Omental fat pad (tissue), 4 donors: ENCODE results near the gene SH3PXD2A. TPM values are rescaled to one million over a fixed set of nuclear protein-coding genes. Genes with fewer than 3 reads are reported as not detected.

Source experiments
- ATAC-seq: fragments of 150-250 bp; one replicate; pipeline ENCODE4 v1.9.1; 2016; ENCODE audit warnings: mild to moderate bottlenecking, moderate library complexity; ENCODE audit not compliant: low FRiP score
- DNase-seq: peaks from one replicate; pipeline ENCODE4 v3.0.0-alpha.2; 2019; ENCODE audit warnings: low spot score
- total RNA-seq, 4 donors: library from RNA; depleted of rRNA; stranded (reverse); fragments of >200 nt; gene quantifications; one replicate each; pipeline ENCODE4 v1.1.0, GENCODE V29; 2016
- TF ChIP-seq, protein P1 (sequence below), 3 donors: fragments of 450-650 bp; IDR thresholded peaks; one replicate each; pipeline ENCODE4 v1.5.1; 2016 to 2017; ENCODE audit warnings: antibody characterized with exemption in 3 of 3, mild to moderate bottlenecking in 3 of 3, moderate library complexity in 2 of 3

The SH3PXD2A gene
- total RNA-seq, 4 donors from 2014 or later, result 21.0 to 36.3 (median 22.5) TPM

DNA sequence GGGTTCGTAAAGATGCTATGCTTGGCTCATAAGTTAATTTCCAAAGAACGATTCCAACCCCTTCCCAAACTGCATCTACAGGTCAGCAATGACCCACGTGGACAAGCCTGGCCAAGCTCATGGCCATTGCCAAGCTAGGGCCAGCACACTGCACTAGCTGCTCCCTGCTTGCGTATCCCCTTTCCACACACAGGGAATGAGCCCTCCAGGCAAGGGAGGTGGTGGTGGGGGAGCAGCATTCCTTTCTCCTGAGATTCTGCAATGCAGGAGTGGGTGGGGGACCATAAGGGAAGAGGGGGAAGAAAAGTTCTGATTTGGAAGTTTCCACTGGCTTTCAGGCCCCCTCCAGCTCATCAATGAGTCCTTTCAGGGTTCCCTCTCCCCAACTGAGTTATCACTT, 56.0 kb downstream of the SH3PXD2A start:
- TF ChIP-seq, protein P1, sequence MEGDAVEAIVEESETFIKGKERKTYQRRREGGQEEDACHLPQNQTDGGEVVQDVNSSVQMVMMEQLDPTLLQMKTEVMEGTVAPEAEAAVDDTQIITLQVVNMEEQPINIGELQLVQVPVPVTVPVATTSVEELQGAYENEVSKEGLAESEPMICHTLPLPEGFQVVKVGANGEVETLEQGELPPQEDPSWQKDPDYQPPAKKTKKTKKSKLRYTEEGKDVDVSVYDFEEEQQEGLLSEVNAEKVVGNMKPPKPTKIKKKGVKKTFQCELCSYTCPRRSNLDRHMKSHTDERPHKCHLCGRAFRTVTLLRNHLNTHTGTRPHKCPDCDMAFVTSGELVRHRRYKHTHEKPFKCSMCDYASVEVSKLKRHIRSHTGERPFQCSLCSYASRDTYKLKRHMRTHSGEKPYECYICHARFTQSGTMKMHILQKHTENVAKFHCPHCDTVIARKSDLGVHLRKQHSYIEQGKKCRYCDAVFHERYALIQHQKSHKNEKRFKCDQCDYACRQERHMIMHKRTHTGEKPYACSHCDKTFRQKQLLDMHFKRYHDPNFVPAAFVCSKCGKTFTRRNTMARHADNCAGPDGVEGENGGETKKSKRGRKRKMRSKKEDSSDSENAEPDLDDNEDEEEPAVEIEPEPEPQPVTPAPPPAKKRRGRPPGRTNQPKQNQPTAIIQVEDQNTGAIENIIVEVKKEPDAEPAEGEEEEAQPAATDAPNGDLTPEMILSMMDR (IDR thresholded peaks at IDR 0.05), result no peak
- DNase-seq (no peak), ATAC-seq (no peak)

DNA sequence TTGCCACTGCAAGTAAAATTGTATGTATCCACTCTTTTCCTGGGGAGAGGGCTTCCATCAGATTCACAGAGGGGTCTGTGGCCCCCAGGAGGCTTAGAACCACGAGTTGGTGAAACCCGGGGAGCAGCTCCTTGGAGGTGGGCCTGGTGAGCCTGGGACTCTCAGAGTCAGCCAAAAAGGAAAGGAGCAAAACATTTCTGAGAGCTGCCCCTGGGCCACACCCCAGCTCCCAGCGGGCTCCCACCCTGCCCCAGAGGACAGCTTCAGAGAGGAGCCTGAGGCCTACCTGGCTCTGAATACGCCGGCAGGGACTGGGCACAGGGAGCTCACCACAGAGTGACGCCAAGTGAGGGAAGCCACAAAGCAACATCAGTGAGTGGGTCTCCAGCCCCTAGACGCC, 56.9 kb downstream of the SH3PXD2A start:
- DNase-seq, result no peak
- ATAC-seq, result no peak
- TF ChIP-seq, protein P1 (IDR thresholded peaks at IDR 0.05), result no peak

DNA sequence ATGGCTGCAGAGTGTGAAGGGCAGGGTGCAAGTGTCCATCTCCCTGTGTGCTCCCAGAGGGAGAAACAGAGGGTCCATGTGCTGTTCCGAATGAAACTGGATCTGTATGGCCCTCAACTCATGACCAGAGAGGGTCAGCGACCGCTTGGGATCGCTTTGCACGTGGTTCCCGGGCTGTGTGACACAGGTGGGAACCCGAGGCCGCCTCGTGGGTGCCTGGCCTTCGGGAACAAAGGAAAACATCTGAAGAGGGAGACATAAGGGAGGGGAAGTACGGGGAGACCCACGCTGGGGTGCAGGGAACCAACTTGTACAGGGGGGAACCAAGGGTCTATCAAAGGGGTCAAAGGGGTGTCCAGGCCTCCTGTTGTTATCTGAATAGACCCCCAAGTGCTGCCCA, 57.5 kb downstream of the SH3PXD2A start:
- TF ChIP-seq, protein P1 (IDR thresholded peaks at IDR 0.05), result no peak
- DNase-seq (no peak), ATAC-seq (no peak)

DNA sequence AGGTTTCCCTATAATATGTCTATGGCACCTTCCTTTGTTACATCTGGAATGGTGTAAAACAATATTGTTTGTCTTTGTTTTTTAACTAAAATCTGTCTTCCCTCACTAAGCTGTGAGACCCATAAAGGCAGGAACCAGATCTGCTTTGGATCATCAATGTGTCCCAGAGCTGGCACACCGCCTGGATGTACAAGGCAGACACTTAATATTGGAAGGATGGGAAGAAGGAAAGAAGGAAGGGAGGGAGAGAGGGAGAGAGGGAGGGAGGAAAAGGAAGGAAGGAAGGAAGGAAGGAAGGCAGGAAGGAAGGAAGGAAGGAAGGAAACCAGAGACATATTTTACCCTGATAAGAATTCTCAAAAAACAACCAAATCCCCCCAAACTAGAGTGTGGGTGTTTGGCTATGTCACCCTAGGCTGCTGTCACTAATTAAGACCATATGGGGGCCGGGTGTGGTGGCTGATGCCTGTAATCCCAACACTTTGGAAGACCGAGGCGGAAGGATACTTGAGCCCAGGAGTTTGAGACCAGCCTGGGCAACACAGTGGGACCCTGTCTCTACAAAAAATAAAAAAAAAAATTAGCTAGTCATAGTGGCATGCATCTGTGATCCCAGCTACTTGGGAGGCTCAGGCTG, 59.6 kb downstream of the SH3PXD2A start:
- TF ChIP-seq, protein P1 (IDR thresholded peaks at IDR 0.05), result no peak
- no peak for ATAC-seq
- no peak for DNase-seq

DNA sequence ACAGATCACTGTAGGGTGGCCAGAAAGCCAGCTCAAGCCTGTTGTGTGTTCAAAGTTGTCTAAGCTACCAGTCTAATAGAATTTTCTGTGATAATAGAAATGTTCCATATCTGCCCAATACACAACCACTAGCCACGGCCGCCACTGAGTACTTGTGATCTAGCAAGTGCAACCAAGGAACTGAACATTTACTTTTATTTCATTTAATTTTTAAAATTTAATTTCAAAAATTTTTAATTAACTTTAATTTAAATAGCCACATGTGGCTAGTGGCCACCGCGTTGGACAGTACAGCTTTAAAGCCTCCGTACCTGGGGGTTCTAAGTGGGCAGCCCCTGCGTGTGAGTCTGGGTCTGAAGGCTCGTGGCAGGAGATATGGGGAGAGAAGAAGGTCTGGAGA, 60.4 kb downstream of the SH3PXD2A start:
- ATAC-seq (no peak), DNase-seq (no peak)
- TF ChIP-seq, protein P1 (IDR thresholded peaks at IDR 0.05), result no peak

DNA sequence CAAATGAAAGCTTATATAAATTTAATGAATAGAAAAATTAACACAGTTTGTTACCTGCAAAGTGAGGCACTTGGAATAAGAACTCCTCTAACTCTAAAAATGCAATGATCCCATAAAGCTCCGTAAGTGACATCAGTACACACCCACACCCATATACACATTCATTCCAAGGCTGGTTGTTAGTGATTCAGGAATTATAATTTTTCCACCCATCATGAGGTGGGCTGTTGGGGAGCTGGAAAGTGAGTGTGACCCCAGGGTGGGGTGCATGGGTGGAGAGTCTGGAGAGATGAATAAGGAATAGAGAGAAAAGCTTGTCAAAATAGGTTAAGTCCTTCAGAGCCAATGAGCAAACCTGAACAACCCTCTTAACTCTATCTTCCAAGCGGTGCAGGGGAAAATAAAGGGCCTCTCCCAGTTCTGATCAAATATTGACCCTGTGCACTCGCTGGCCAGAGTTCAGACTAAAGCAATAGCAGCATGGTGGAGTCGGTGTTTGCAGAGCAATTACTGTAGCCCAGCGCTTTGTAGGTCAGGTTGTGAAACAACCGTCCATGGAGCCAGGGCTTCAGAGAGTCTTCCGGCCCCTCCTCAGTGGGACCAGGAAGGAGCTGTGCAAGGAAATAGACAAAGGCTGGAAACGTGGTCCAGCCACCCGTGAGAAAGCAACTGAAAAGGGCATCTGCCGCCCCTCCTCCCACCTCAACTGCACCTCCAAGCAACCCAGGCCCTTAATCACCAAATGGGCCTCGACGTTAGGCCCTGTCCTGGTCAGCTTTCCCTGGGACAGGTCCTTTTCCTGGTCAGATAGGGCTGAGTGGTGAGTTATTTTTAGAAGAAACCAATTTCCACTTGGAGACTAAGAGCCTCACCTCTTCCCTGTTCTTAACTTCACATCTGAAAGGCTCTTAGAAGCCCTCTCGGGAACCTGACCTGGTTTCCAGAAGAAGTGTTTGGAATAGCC, 61.2 kb downstream of the SH3PXD2A start:
- TF ChIP-seq, protein P1 (IDR thresholded peaks at IDR 0.05), result no peak
- DNase-seq, result no peak
- no peak for ATAC-seq
